Peyer's patch (tissue), 4 donors: ENCODE measurements around the gene FAM149A. TPM values are rescaled to one million over a fixed set of nuclear protein-coding genes. Genes with fewer than 3 reads are reported as not detected.

ENCODE experiments used
- DNase-seq, 3 donors: peaks; one replicate each; pipeline ENCODE4 v3.0.0-alpha.2; 2017 to 2019
- H3K27ac ChIP-seq, 4 donors: fragments of 200-600 bp; sonication (generic); one replicate each; pipeline ENCODE4 v1.5.1; 2016 to 2019
- H3K27me3 ChIP-seq, 2 donors: fragments of 200-600 bp; sonication (generic); one replicate each; pipeline ENCODE4 v1.5.1; 2019
- H3K36me3 ChIP-seq, 3 donors: fragments of 200-600 bp; sonication (generic); one replicate each; pipeline ENCODE4 v1.5.1; 2016 to 2019
- H3K4me1 ChIP-seq, 4 donors: fragments of 200-600 bp; sonication (generic); one replicate each; pipeline ENCODE4 v1.5.1; 2016 to 2019
- H3K4me3 ChIP-seq, 4 donors: fragments of 200-600 bp; sonication (generic); 1 replicate in 3 of 4; 2 replicates in 1 of 4; pipeline ENCODE4 v1.5.1; 2016 to 2019; ENCODE audit warnings: mild to moderate bottlenecking in 1 of 4
- H3K9me3 ChIP-seq, 4 donors: fragments of 200-600 bp; sonication (generic); one replicate each; pipeline ENCODE4 v1.5.1; 2016 to 2019; ENCODE audit warnings: mild to moderate bottlenecking in 1 of 4
- CTCF ChIP-seq, 6 experiments: fragments of 450-650 bp in 4 of 6; fragments of 200-600 bp in 2 of 6; sonication (generic) in 1 of 6; IDR thresholded peaks; one replicate each; pipeline ENCODE4 v1.5.1; 2017 to 2019; ENCODE audit warnings: antibody characterized with exemption in 6 of 6, mild to moderate bottlenecking in 3 of 6, moderate library complexity in 1 of 6
- POLR2A ChIP-seq, 2 donors: fragments of 450-650 bp; IDR thresholded peaks; one replicate each; pipeline ENCODE4 v1.5.1; 2017; ENCODE audit warnings: antibody characterized with exemption in 2 of 2, mild to moderate bottlenecking in 2 of 2, moderate library complexity in 2 of 2
- small RNA-seq, 2 donors: library from RNA; depleted of rRNA; stranded (forward); fragments of <200 nt; gene quantifications; one replicate each; pipeline ENCODE3, GENCODE V24; 2016
- total RNA-seq, 4 donors: library from RNA; depleted of rRNA; stranded (reverse); fragments of >200 nt; gene quantifications; one replicate each; pipeline ENCODE4 v1.1.0, GENCODE V29; 2016

The FAM149A gene
- total RNA-seq, 4 donors from 2014 or later, result 11.2 to 14.0 (median 12.6) TPM

- TF ChIP-seq CTCF (IDR thresholded peaks at IDR 0.05) (no peak), POLR2A (IDR thresholded peaks at IDR 0.05) (no peak)
- H3K4me1 ChIP-seq, result no peaks in the 10 kb centered on the region
- peak overlapping the region in 1 of 4 donors; percentile 79 for H3K27ac ChIP-seq
- DNase-seq, result no peak
- H3K9me3 ChIP-seq, result peaks cover 0 to 2% (median 0%) of the 10 kb centered on the region in 4 donors
- H3K4me3 ChIP-seq, result peak overlapping the region in 1 of 4 donors; percentile 38
- peaks cover 0 to 19% (median 0%) of the 10 kb centered on the region in 3 donors for H3K36me3 ChIP-seq
- no peaks in the 10 kb centered on the region for H3K27me3 ChIP-seq
Observed at GRCh38 chr4:186205156-186205555, 100.7 kb downstream of the FAM149A start.

- Histone ChIP-seq H3K4me1 (no peaks in the 10 kb centered on the region), H3K27ac (no peak overlapping the region), H3K9me3 (no peaks in the 10 kb centered on the region), H3K4me3 (no peak overlapping the region), H3K36me3 (peaks cover 0 to 4% (median 0%) of the 10 kb centered on the region in 3 donors), H3K27me3 (no peaks in the 10 kb centered on the region)
- no peak for DNase-seq
- no peak for TF ChIP-seq POLR2A (IDR thresholded peaks at IDR 0.05)
- TF ChIP-seq CTCF (IDR thresholded peaks at IDR 0.05), result no peak
Observed at GRCh38 chr4:186216465-186217024, 112.0 kb downstream of the FAM149A start.

GRCh38 chr4:186217733-186218293 lies 113.3 kb downstream of the FAM149A start:
- no peaks in the 10 kb centered on the region for H3K36me3 ChIP-seq
- H3K4me1 ChIP-seq, result no peaks in the 10 kb centered on the region
- H3K27me3 ChIP-seq, result no peaks in the 10 kb centered on the region
- no peak for TF ChIP-seq POLR2A (IDR thresholded peaks at IDR 0.05)
- no peak for TF ChIP-seq CTCF (IDR thresholded peaks at IDR 0.05)
- DNase-seq, result no peak
- no peaks in the 10 kb centered on the region for H3K9me3 ChIP-seq
- no peak overlapping the region for H3K27ac ChIP-seq
- H3K4me3 ChIP-seq, result no peak overlapping the region

- Histone ChIP-seq H3K27me3 (no peaks in the 10 kb centered on the region), H3K4me1 (no peaks in the 10 kb centered on the region), H3K36me3 (no peaks in the 10 kb centered on the region), H3K9me3 (no peaks in the 10 kb centered on the region), H3K4me3 (no peak overlapping the region), H3K27ac (no peak overlapping the region)
- TF ChIP-seq POLR2A (IDR thresholded peaks at IDR 0.05) (no peak), CTCF (IDR thresholded peaks at IDR 0.05) (no peak)
- no peak for DNase-seq
Observed at GRCh38 chr4:186221624-186222023, 117.1 kb downstream of the FAM149A start.

Small RNAs within 50 kb of the gene (small RNA-seq; reads per million reads assigned to genes)
- 0 reads per million in 2 donors for gene RF00322

Other genes with a start within 250 kb of the FAM149A start
- gene TLR3, start 35.5 kb upstream of the FAM149A start, total RNA-seq, result 10 to 100 TPM in 3 of 4 donors, 1 to 10 TPM in 1; 5.0 to 49.4 (median 12.8) TPM
- 100 to 1,000 TPM in 1 of 4 donors, 10 to 100 TPM in 3; 37.1 to 119 (median 94.7) TPM for gene CYP4V2, start 86.9 kb downstream of the FAM149A start, total RNA-seq
- 1 to 10 TPM in 3 of 4 donors, not detected in 1; 4.5 to 8.6 (median 7.5) TPM for gene KLKB1, start 122.8 kb downstream of the FAM149A start, total RNA-seq
- 1 to 10 TPM in 2 of 4 donors, not detected in 2; 3.2 to 3.5 TPM for gene F11, start 161.5 kb downstream of the FAM149A start, total RNA-seq